MM.1S (cell line): Measurements from ENCODE around the gene MACROD2.

Experiments
- CTCF ChIP-seq: fragments of 300-600 bp; sonication (generic); IDR thresholded peaks from 2 replicates; pipeline ENCODE4 v1.5.1; 2016; ENCODE audit warnings: antibody characterized with exemption, low read length, mixed read lengths
- EZH2phosphoT487 ChIP-seq: fragments of 300-600 bp; sonication (generic); IDR thresholded peaks from 2 replicates; pipeline ENCODE4 v1.6.1; 2018; ENCODE audit warnings: antibody characterized with exemption, low read length

GRCh38 chr20:14422892-14423291, 427.6 kb downstream of the MACROD2 start:
- no peak for TF ChIP-seq CTCF
- no peak for TF ChIP-seq EZH2phosphoT487
